ENCODE measurements around the gene LZIC. TPM values are rescaled to one million over a fixed set of nuclear protein-coding genes. Genes with fewer than 3 reads are reported as not detected.

The LZIC gene
- total and polyA plus RNA-seq, 2 of the 13 experiments (the other 11 are each of a cell fraction or from before 2014, with no cell fraction given) = 25.2 to 71.8 TPM

- peak; percentile 54 for TF ChIP-seq U2AF1 (optimal IDR thresholded peaks at IDR 0.05; ENCODE audit: low read depth, low read length)
- TF ChIP-seq ZNF749 (CRISPR knock-in tag; IDR thresholded peaks at IDR 0.05; ENCODE audit: borderline replicate concordance) = 0 out of 2 replicates have a peak, but pooled peaks have one; percentile 72
- no peak for TF ChIP-seq ZNF577 (CRISPR knock-in tag; IDR thresholded peaks at IDR 0.05; ENCODE audit: borderline replicate concordance, low read depth)
- TF ChIP-seq KLF13 (CRISPR knock-in tag; IDR thresholded peaks at IDR 0.05) = peak; percentile 75; the same call in 1 of the 2 replicates
- no peak for TF ChIP-seq ATM (IDR thresholded peaks at IDR 0.05; ENCODE audit: borderline replicate concordance)
- TF ChIP-seq ZNF652 (CRISPR knock-in tag; IDR thresholded peaks at IDR 0.05; ENCODE audit: borderline replicate concordance, low read depth) = no peak
- peak; percentile 83 for TF ChIP-seq ELF1 (CRISPR knock-in tag; IDR thresholded peaks at IDR 0.05)
- peak; percentile 54; the same call in 1 of the 2 replicates for TF ChIP-seq ZNF713 (CRISPR knock-in tag; IDR thresholded peaks at IDR 0.05)
- TF ChIP-seq DBP (CRISPR knock-in tag; IDR thresholded peaks at IDR 0.05; ENCODE audit: not compliant biosample characterization) = peak; percentile 46
- TF ChIP-seq MXI1 (IDR thresholded peaks at IDR 0.05; ENCODE audit: borderline replicate concordance, low read depth, low read length) = peak; percentile 78; the same call in 2 of the 3 replicates
- peak; percentile 31; the same call in 1 of the 2 replicates for TF ChIP-seq ZC3H13 (CRISPR knock-in tag; IDR thresholded peaks at IDR 0.05)
- TF ChIP-seq HOXA7 (CRISPR knock-in tag; IDR thresholded peaks at IDR 0.05) = no peak
- TF ChIP-seq ZNF414 (CRISPR knock-in tag; IDR thresholded peaks at IDR 0.05) = peak; percentile 78
- peak; percentile 84; the same call in 1 of the 2 replicates for TF ChIP-seq ZSCAN9 (CRISPR knock-in tag; IDR thresholded peaks at IDR 0.05; ENCODE audit: borderline replicate concordance)
- no peak for TF ChIP-seq ZNF484 (CRISPR knock-in tag; IDR thresholded peaks at IDR 0.05; ENCODE audit: borderline replicate concordance, low read depth)
- peak; percentile 76; the same call in 1 of the 2 replicates for TF ChIP-seq GZF1 (CRISPR knock-in tag; IDR thresholded peaks at IDR 0.05)
- peak; percentile 96 for TF ChIP-seq XRCC5 (optimal IDR thresholded peaks at IDR 0.05; ENCODE audit: low read length)
- no peak for TF ChIP-seq HOXA9 (CRISPR knock-in tag; IDR thresholded peaks at IDR 0.05; ENCODE audit: borderline replicate concordance)
- TF ChIP-seq HNF1B (CRISPR knock-in tag; IDR thresholded peaks at IDR 0.05) = peak; percentile 69; the same call in 1 of the 2 replicates
- peak; percentile 84 for TF ChIP-seq TFDP2 (CRISPR knock-in tag; IDR thresholded peaks at IDR 0.05)
- peak; percentile 80; the same call in 1 of the 2 replicates for TF ChIP-seq ZNF567 (CRISPR knock-in tag; IDR thresholded peaks at IDR 0.05; ENCODE audit: borderline replicate concordance)
- no peak for TF ChIP-seq ELK4 (CRISPR knock-in tag; IDR thresholded peaks at IDR 0.05; ENCODE audit: borderline replicate concordance)
Measured at GRCh38 chr1:9942939-9943788, at the start of gene LZIC, which contains the start of gene NMNAT1 (continued).
